GM12875 (cell line): Measurements from ENCODE around the gene DENND1A.

Source experiments
- H3K4me3 ChIP-seq: one replicate; pipeline ENCODE4 v1.5.1; 2011; ENCODE audit warnings: low read depth, low read length, control low read depth
- TF ChIP-seq, protein P1 (sequence below): IDR thresholded peaks from 2 replicates; pipeline ENCODE4 v1.5.1; 2011; ENCODE audit warnings: low read depth, mild to moderate bottlenecking, control low read depth, inconsistent platforms, low read length, moderate library complexity, borderline replicate concordance; ENCODE audit not compliant: insufficient read depth

Gene DENND1A

GRCh38 chr9:123868002-123868401 is 61.9 kb downstream of the DENND1A start:
- no peak overlapping the region for H3K4me3 ChIP-seq
- TF ChIP-seq, protein P1, sequence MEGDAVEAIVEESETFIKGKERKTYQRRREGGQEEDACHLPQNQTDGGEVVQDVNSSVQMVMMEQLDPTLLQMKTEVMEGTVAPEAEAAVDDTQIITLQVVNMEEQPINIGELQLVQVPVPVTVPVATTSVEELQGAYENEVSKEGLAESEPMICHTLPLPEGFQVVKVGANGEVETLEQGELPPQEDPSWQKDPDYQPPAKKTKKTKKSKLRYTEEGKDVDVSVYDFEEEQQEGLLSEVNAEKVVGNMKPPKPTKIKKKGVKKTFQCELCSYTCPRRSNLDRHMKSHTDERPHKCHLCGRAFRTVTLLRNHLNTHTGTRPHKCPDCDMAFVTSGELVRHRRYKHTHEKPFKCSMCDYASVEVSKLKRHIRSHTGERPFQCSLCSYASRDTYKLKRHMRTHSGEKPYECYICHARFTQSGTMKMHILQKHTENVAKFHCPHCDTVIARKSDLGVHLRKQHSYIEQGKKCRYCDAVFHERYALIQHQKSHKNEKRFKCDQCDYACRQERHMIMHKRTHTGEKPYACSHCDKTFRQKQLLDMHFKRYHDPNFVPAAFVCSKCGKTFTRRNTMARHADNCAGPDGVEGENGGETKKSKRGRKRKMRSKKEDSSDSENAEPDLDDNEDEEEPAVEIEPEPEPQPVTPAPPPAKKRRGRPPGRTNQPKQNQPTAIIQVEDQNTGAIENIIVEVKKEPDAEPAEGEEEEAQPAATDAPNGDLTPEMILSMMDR: no peak

DNA sequence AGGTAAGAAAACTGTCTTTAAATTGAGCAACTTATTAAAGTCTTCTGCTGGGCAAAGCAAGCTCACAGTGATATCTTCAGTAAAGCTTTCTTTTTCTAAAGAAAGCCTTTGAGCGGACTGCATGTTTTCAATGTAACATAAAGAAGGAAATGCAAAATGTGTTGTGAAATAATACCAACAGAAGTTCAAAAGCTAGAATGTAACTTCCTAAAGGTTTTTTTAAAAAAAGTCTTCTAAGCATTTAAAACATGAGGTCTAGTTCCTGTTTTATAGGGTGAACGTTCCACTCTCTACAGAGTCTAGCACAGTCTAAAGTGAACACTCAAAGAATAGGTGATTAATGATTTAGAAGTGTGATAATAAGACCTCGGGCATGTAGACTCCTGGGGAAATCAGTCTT is 62.9 kb downstream of the DENND1A start:
- TF ChIP-seq, protein P1: no peak
- no peak overlapping the region for H3K4me3 ChIP-seq

DNA sequence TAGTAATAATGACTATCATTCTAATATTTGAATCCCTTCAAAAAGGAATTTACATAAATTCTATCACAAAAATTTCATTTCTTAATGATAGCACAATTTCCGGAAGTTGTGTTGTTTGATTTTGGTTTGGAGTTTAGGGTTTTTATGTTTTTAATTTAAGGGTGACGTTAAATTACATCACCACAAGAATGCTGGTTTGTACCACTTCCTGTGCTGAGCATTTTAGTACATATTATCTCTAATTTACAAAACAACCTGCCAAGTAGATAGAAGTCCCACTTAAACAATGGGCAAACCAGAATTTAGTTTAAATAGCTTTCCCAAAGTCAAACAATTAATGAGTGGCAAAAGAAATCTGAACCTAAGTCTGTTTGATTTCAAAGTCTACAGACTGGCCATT is 63.4 kb downstream of the DENND1A start:
- no peak overlapping the region for H3K4me3 ChIP-seq
- TF ChIP-seq, protein P1: no peak

- TF ChIP-seq, protein P1: no peak
- peak overlapping the region; percentile 5 for H3K4me3 ChIP-seq
Observed at GRCh38 chr9:123865226-123866000, 64.5 kb downstream of the DENND1A start.

DNA sequence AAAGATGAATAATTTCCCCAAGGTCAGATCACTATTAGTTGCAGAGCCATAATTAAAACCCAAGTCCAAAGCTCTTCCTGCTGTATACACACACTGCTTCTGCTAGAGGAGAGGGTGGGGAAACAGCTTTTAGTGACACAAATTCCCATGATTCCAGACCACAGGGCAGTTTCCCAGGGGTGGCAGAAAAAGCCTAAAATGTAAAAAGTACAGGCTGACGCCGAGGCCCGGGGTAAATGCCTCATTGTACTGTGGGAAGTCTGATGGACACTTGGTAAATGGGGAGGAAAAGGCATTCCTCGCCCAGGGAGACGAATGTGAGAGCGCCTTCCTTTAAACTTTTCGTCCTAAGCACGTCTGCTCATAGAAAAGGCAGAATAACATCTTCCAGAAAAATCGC is 65.7 kb downstream of the DENND1A start:
- no peak overlapping the region for H3K4me3 ChIP-seq
- TF ChIP-seq, protein P1: no peak

DNA sequence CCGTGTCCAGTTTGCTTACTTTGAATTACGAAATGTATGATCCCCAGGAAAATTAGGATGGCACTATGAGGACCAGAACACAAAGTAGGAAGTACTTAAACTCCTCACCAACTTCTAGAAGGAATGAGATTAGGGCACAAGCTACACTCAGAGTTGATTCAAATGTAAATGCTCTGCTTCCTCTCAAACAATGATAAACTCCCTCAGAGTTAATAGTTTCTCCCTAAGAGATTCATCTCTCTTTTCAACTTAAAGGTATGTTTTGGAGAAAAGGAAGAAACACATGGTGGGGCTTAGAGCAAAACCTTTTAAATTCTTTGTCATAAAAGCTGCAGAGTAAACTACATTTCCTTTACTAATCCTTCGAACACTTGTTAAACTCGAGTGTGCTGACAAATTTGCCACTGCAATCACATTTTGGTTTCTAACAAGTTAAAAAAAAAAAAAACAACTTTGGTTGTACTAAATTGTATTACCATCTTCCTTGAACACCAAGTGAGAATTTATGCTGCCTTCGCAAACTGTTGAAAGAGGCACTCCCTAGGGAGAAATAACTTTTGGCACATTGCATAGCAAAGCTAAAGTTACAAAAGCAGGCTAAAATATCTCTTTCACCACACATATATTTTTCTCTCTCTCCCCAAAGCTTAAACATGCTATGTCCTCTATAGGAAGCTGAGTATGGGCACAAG is 66.6 kb downstream of the DENND1A start:
- H3K4me3 ChIP-seq: no peak overlapping the region
- TF ChIP-seq, protein P1: no peak

- TF ChIP-seq, protein P1: no peak
- H3K4me3 ChIP-seq: no peak overlapping the region
Observed at GRCh38 chr9:123861756-123862120, 68.2 kb downstream of the DENND1A start.
